Measurements from ENCODE around the gene DIS3L2.
"Not testable (repeated sequence)": the region's sequence is repeated elsewhere in the genome, so short reads cannot be mapped to it uniquely, and the experiment has no call there.

DIS3L2 gene

DNA sequence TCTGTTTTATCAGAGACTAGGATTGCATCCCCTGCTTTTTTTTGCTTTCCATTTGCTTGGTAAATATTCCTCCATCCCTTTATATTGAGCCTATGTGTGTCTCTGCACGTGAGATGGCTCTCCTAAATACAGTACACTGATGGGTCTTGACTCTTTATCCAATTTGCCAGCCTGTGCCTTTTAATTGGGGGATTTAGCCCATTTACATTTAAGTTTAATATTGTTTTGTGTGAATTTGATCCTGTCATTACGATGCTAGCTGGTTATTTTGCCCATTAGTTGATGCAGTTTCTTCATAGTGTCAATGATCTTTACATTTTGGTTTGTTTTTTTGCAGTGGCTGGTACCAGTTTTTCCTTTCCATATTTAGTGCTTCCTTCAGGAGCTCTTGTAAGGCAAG, 73.8 kb downstream of the DIS3L2 start:
- DNase-seq (ENCODE audit: low spot score in 2 of 2); H3K36me3 Mint-ChIP-seq (ENCODE audit: insufficient read depth); ATAC-seq (replicated peaks; ENCODE audit: extremely low read depth, poor library complexity, severe bottlenecking); H3K27me3 Mint-ChIP-seq; H3K4me3 Mint-ChIP-seq; H3K27ac Mint-ChIP-seq (ENCODE audit: low read depth): not testable (repeated sequence)
- Mint-ChIP-seq H3K4me1 (peaks cover 55% of the 10 kb centered on the region), H3K9me3 (peaks cover 19% of the 10 kb centered on the region)

DNA sequence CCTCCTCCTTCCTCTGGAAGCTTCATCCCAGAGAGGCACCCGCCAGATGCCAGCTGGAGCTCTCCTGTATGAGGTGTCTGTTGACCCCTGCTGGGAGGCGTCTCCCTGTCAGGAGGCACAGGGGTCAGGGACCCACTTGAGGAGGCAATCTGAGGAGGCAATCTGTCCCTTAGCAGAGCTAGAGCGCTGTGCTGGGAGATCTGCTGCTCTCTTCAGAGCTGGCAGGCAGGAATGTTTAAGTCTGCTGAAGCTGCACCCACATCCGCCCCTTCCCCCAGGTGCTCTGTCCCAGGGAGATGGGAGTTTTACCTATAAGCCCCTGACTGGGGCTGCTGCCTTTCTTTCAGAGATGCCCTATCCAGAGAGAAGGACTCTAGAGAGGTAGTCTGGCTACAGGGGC, 75.4 kb downstream of the DIS3L2 start:
- H3K36me3 Mint-ChIP-seq (ENCODE audit: insufficient read depth), result not testable (repeated sequence)
- H3K9me3 Mint-ChIP-seq, result peaks cover 19% of the 10 kb centered on the region

DNA sequence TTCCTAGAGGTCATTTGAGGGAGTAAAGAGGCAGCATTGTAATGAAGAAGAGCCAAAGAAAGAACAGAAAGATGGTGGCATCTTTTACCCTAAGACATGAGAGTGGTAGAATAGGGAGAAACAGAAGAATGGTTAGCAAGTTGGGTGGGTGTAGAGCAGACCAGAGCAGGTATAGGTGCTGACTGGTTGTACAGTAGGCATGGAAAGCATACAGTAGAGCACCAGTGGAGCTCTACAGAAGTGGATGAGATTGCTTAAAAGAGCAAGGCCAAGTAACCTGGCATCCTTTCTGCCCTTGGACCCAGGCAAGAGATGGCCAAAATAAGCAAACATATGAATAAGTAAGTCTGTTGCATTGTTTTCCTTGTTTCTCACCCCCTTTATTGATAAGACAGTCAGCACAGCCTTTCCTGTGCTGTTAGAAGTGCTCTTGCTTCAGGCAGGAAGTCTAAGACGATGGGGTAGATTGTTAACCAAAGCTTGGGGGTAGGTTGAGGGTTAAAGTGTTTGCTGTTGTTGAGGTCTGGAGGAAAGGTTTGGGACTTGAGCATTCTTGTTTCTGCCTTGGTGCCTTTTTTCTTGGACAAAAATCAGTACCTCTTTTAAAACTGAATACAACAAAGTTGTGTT, 76.9 kb downstream of the DIS3L2 start:
- Mint-ChIP-seq H3K36me3 (ENCODE audit: insufficient read depth) (peaks cover 3% of the 10 kb centered on the region), H3K27ac (ENCODE audit: low read depth) (no peak overlapping the region)

More for the DNA sequence above, 75.4 kb downstream of the DIS3L2 start:
- H3K27me3 Mint-ChIP-seq; ATAC-seq (replicated peaks; ENCODE audit: extremely low read depth, poor library complexity, severe bottlenecking); DNase-seq (ENCODE audit: low spot score in 2 of 2); H3K4me3 Mint-ChIP-seq; H3K27ac Mint-ChIP-seq (ENCODE audit: low read depth): not testable (repeated sequence)
- H3K4me1 Mint-ChIP-seq, result peaks cover 56% of the 10 kb centered on the region

DNA sequence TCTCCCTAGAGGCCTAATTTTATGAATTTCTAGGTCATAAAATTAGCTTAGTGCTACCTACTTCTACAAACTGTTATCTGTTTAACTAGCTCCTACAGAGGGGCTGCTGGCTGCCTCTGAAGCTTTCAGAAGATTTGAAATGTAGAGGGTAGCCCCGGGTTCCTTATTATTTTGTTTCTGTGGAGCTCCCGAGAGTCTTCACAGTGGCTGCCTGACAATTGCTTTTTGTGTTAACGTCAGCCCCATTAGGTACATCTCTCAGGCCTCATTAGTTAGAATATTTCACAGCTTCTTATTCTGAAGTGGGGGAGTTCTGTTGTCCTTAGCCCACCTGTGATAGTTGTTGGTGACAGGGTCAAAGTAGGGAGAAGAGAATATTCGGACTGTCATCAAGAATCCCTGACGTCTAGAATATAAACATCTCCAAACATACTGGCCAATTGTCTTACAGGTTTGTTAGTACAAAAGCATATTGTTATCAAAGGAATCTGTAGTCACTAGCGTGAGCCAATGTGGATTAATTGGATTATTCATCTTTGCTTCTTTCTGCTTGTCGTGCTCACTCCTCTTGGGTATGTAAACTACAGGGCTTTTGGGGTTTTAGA, 77.5 kb downstream of the DIS3L2 start:
- Mint-ChIP-seq H3K27ac (ENCODE audit: low read depth) (no peak overlapping the region), H3K27me3 (no peaks in the 10 kb centered on the region), H3K36me3 (ENCODE audit: insufficient read depth) (peaks cover 3% of the 10 kb centered on the region)

More for the DNA sequence above, 76.9 kb downstream of the DIS3L2 start:
- H3K9me3 Mint-ChIP-seq, result peaks cover 19% of the 10 kb centered on the region
- no peaks in the 10 kb centered on the region for H3K27me3 Mint-ChIP-seq
- no peak for DNase-seq (ENCODE audit: low spot score in 2 of 2)
- H3K4me3 Mint-ChIP-seq, result no peak overlapping the region
- ATAC-seq (replicated peaks; ENCODE audit: extremely low read depth, poor library complexity, severe bottlenecking), result no peak
- H3K4me1 Mint-ChIP-seq, result peaks cover 45% of the 10 kb centered on the region

DNA sequence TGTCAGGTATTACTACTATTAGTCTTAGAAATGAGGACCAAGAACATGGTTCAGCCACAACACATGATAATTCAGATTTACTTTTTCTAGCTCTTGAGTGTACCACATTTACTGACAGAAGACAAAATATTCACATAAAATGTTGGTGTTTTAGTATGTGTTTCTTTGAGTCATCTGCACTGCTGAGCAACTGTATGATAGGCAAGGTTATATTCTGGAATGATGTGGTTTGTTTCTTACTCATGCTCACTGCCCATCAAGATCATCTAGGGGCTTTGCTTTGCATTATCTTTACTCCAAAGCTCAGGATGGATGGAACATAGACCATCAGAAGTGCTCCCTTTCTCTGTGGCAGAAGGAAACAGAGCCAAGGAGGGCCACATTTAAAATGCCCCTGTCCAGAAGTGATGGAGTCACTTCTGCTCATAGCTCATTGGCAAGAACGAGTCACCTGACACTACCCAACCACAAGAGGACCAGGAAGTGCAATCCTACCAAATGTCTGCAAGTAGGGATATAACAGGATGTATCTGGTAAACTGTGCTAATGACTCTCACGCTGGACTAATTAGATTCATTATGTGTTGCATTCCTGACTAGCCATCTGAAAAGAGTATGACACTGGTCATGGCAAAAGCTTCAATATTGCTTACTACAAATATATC, 81.5 kb downstream of the DIS3L2 start:
- no peaks in the 10 kb centered on the region for H3K27me3 Mint-ChIP-seq
- no peak overlapping the region for H3K4me3 Mint-ChIP-seq
- ATAC-seq (replicated peaks; ENCODE audit: extremely low read depth, poor library complexity, severe bottlenecking) (no peak), DNase-seq (ENCODE audit: low spot score in 2 of 2) (no peak)
- no peaks in the 10 kb centered on the region for H3K9me3 Mint-ChIP-seq
- H3K4me1 Mint-ChIP-seq, result peaks cover 14% of the 10 kb centered on the region
- peaks cover 5% of the 10 kb centered on the region for H3K36me3 Mint-ChIP-seq (ENCODE audit: insufficient read depth)
- no peak overlapping the region for H3K27ac Mint-ChIP-seq (ENCODE audit: low read depth)

More for the DNA sequence above, 77.5 kb downstream of the DIS3L2 start:
- Mint-ChIP-seq H3K4me3 (no peak overlapping the region), H3K9me3 (peaks cover 19% of the 10 kb centered on the region), H3K4me1 (peaks cover 42% of the 10 kb centered on the region)
- no peak for ATAC-seq (replicated peaks; ENCODE audit: extremely low read depth, poor library complexity, severe bottlenecking)
- DNase-seq (ENCODE audit: low spot score in 2 of 2), result no peak

DNA sequence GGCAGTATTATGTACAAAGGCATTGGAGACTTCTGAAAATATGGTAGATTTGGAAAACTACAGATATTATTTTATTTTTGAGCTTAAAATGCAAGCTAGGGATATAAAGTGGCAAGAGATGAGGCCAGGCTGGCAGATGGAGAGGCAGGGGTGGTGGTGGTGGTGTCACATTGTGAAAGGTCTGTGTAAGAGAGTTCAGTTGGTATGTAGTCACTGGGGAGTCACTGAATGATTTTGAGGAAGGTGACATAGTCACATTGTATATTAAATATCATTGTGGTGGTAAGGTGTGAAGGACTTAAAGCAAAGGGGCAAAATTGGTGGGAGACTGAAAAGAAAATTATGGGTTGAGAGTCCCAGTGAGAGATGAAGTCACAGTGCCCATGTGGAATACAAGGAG, 82.5 kb downstream of the DIS3L2 start:
- Mint-ChIP-seq H3K4me3 (no peak overlapping the region), H3K27ac (ENCODE audit: low read depth) (no peak overlapping the region)

DNA sequence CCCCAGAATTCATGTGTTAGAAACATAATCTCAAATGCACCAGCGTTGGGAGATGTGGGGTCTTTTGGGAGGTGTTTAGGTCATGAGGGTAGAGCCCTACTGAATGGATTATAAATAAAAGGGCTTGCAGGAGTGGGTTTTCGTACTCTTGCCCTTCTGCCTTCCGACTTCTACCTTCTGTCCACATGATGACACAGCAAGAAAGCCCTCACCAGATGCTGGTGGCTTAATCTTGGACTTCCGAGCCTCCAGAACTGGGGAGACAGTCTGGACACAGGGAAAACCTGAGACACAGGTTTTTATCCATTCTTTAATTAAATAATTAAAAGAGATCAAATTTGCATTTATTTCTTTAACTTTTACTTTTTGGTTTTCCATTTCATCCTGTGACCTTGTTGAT, 87.8 kb downstream of the DIS3L2 start:
- Mint-ChIP-seq H3K9me3 (no peaks in the 10 kb centered on the region), H3K27ac (ENCODE audit: low read depth) (no peak overlapping the region), H3K36me3 (ENCODE audit: insufficient read depth) (peaks cover 5% of the 10 kb centered on the region), H3K4me1 (peaks cover 13% of the 10 kb centered on the region), H3K4me3 (no peak overlapping the region), H3K27me3 (no peaks in the 10 kb centered on the region)
- DNase-seq (ENCODE audit: low spot score in 2 of 2), result no peak
- no peak for ATAC-seq (replicated peaks; ENCODE audit: extremely low read depth, poor library complexity, severe bottlenecking)

More for the DNA sequence above, 82.5 kb downstream of the DIS3L2 start:
- DNase-seq (ENCODE audit: low spot score in 2 of 2) (no peak), ATAC-seq (replicated peaks; ENCODE audit: extremely low read depth, poor library complexity, severe bottlenecking) (no peak)
- Mint-ChIP-seq H3K4me1 (peaks cover 10% of the 10 kb centered on the region), H3K36me3 (ENCODE audit: insufficient read depth) (peaks cover 5% of the 10 kb centered on the region), H3K9me3 (no peaks in the 10 kb centered on the region), H3K27me3 (no peaks in the 10 kb centered on the region)

DNA sequence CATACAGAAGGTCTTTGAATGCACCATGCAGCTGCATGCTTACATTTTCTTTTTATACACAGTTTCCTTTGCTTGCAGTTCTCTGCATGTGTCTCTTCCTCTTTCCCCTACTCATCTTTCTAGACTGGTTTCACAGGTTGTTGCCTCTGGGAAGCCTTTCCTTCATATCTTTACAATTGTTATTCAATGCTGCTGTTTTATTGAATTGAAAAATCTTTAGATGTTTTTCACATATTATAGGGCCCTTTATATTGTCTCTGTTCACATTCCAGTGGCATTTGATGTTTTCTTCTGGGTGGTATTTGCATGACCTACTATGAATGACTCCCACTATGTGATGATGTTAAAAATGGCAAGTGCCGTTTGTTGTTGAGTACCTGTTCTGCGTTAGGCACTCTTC, 91.1 kb downstream of the DIS3L2 start:
- Mint-ChIP-seq H3K36me3 (ENCODE audit: insufficient read depth) (peaks cover 1% of the 10 kb centered on the region), H3K27me3 (no peaks in the 10 kb centered on the region), H3K9me3 (no peaks in the 10 kb centered on the region), H3K4me1 (peaks cover 23% of the 10 kb centered on the region), H3K4me3 (no peak overlapping the region), H3K27ac (ENCODE audit: low read depth) (no peak overlapping the region)
- ATAC-seq (replicated peaks; ENCODE audit: extremely low read depth, poor library complexity, severe bottlenecking) (no peak), DNase-seq (ENCODE audit: low spot score in 2 of 2) (no peak)

DNA sequence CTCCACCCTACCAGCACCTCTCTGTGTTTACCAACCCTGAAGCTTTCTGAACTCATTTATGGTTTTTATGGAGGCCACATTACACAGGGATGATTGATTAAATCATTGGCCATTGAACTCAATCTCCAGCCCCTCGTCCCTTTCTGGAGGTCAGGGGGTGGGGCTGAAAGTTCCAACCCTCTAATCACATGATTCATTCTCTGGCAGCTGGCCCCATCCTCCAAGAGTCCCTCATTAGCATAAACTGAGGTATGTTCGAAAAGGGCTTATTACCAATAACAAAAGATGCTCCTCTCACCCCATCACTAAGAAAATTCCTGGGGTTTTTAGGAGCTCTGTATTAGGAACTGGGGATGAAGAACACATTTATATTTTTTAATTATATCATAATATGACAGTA, 92.3 kb downstream of the DIS3L2 start:
- Mint-ChIP-seq H3K4me3 (no peak overlapping the region), H3K9me3 (no peaks in the 10 kb centered on the region), H3K36me3 (ENCODE audit: insufficient read depth) (no peaks in the 10 kb centered on the region), H3K4me1 (peaks cover 32% of the 10 kb centered on the region), H3K27ac (ENCODE audit: low read depth) (no peak overlapping the region), H3K27me3 (no peaks in the 10 kb centered on the region)
- DNase-seq (ENCODE audit: low spot score in 2 of 2) (no peak), ATAC-seq (replicated peaks; ENCODE audit: extremely low read depth, poor library complexity, severe bottlenecking) (no peak)

DNA sequence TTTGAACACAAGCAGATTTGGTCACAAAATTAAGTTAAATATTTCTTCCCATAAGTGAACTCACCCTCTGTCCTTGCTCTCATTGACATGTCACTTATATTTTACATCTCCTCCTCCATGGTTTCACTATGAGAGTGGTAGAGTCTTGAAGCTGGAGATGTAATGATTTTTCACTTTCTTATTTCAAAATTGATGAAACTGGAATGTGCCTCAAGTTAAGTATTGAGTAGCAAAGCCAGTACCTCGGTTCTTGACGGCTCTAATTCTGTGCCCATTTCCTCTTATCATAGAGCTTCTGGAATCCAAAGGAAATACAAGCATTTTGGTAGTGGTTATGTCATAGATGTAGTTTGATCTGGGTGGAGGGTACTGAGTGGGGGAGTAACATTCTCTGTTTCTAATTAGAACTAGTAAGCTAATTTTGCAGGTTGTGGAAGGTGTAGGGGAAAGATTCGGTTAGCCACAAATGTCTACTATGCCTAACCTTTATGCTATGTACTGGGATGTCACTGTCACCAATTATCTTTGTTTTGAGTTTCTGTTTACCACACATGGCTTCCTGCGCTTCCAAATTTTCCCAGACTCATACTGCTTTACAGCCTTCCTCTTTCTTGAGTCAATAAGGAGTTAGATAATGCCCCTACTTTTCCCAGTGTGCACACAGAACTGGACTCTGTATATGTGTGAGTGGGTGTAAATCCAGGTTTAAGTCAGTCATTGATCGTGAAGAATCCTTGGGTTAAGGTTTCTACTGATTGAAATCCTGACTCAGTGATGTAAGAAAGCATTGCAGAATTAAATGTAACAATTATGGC, 96.8 kb downstream of the DIS3L2 start:
- Mint-ChIP-seq H3K9me3 (no peaks in the 10 kb centered on the region), H3K27ac (ENCODE audit: low read depth) (no peak overlapping the region), H3K36me3 (ENCODE audit: insufficient read depth) (no peaks in the 10 kb centered on the region), H3K4me1 (peaks cover 35% of the 10 kb centered on the region), H3K27me3 (no peaks in the 10 kb centered on the region), H3K4me3 (no peak overlapping the region)
- DNase-seq (ENCODE audit: low spot score in 2 of 2), result no peak
- ATAC-seq (replicated peaks; ENCODE audit: extremely low read depth, poor library complexity, severe bottlenecking), result no peak

DNA sequence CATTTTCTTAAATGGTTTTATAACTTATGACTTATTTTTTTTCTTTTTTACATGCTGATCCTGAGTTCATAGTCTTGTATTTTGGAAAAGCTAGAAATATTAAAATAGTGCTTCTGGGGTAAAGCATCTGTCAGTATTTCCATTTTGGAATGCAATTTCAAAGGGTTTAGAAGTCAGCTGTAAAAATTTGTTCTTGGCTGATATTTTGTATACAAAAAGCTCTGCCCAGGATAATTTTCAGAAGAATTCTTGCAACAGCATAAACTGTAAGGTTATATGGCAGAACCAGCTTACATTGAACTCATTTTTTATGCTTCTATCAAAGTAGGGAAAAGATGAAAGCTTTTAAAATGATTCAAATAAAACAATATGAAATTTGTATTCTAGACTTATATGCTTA, 97.4 kb downstream of the DIS3L2 start:
- ATAC-seq (replicated peaks; ENCODE audit: extremely low read depth, poor library complexity, severe bottlenecking) (no peak), DNase-seq (ENCODE audit: low spot score in 2 of 2) (no peak)
- H3K4me1 Mint-ChIP-seq, result peaks cover 35% of the 10 kb centered on the region
- H3K4me3 Mint-ChIP-seq, result no peak overlapping the region
- no peaks in the 10 kb centered on the region for H3K9me3 Mint-ChIP-seq
- no peak overlapping the region for H3K27ac Mint-ChIP-seq (ENCODE audit: low read depth)
- H3K27me3 Mint-ChIP-seq, result no peaks in the 10 kb centered on the region
- H3K36me3 Mint-ChIP-seq (ENCODE audit: insufficient read depth), result no peaks in the 10 kb centered on the region

DNA sequence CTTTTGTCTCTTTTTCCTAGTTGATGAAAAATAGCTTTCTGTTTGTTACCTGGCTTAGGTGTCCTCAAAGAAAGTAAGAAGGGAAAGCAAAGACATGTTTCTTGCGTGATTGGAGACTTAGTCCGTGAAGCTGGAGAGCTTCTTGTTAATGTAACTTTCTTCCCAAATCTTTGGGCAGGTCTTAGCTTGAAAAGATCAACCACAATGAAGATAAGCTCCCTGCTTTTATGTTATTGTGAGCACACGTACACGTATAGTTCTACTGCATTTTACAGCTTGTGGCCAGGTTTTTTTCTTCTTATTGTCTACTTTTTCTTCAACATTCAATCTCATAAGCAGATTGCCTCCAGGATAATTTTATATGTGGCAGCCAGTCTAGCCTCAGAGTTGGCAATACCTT, 99.8 kb downstream of the DIS3L2 start:
- no peaks in the 10 kb centered on the region for H3K27me3 Mint-ChIP-seq
- H3K27ac Mint-ChIP-seq (ENCODE audit: low read depth), result no peak overlapping the region
- DNase-seq (ENCODE audit: low spot score in 2 of 2), result no peak
- H3K36me3 Mint-ChIP-seq (ENCODE audit: insufficient read depth), result no peaks in the 10 kb centered on the region
- no peak for ATAC-seq (replicated peaks; ENCODE audit: extremely low read depth, poor library complexity, severe bottlenecking)
- no peak overlapping the region for H3K4me3 Mint-ChIP-seq
- H3K4me1 Mint-ChIP-seq, result peaks cover 52% of the 10 kb centered on the region
- H3K9me3 Mint-ChIP-seq, result no peaks in the 10 kb centered on the region
